RPMI8226 (cell line): ENCODE results near the gene CFAP61.

Experiments used
- DNase-seq: peaks from one replicate; pipeline ENCODE4 v3.0.0-alpha.2; 2015

Gene CFAP61

DNA sequence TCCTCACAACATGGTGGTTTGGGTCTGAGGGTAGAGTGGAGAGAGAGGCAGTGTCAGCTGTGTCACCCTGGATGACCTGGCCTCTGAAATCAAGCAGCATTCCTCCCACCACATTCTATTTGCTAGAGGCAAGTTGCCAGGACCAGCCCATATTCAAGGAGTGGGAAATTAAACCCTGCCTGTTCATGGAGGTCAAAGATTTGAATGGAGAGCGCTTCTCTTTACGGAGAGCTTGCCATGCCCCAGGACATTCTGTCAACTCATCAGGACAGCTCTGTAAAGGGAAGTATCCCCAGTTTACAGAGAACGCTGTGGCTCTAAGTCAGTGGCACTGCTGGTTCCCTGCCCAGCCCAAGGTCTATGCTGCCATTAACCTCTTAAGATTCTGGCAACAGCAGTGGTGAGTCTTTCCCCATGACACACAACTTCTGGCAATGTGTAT is 225.6 kb downstream of the CFAP61 start:
- no peak for DNase-seq

GRCh38 chr20:20286061-20286460 is 233.7 kb downstream of the CFAP61 start:
- DNase-seq = no peak

DNA sequence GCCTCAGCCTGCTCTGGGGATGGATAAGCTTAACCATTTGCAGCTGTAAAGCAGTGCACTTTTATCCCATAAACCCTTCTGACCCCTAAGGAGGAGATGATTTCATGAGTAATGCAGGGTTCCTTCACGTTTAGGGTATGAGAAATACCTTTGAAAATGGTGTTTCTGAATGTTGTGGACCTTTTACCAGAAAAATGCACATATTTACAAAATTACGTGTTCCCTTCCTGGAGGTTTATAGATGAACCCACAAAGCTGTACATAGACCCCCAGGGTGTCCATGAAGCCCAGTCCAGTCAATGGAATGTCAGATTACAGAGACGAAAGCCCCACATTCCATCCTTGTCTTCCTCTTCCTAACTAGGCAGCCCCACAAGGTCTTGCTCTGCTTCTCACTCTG is 237.0 kb downstream of the CFAP61 start:
- no peak for DNase-seq

GRCh38 chr20:20292472-20292871 is 240.1 kb downstream of the CFAP61 start:
- peak; percentile 26 for DNase-seq

- DNase-seq = no peak
Observed at GRCh38 chr20:20293141-20293540, 240.8 kb downstream of the CFAP61 start.

- DNase-seq = no peak
Observed at GRCh38 chr20:20293691-20294385, 241.5 kb downstream of the CFAP61 start.

DNA sequence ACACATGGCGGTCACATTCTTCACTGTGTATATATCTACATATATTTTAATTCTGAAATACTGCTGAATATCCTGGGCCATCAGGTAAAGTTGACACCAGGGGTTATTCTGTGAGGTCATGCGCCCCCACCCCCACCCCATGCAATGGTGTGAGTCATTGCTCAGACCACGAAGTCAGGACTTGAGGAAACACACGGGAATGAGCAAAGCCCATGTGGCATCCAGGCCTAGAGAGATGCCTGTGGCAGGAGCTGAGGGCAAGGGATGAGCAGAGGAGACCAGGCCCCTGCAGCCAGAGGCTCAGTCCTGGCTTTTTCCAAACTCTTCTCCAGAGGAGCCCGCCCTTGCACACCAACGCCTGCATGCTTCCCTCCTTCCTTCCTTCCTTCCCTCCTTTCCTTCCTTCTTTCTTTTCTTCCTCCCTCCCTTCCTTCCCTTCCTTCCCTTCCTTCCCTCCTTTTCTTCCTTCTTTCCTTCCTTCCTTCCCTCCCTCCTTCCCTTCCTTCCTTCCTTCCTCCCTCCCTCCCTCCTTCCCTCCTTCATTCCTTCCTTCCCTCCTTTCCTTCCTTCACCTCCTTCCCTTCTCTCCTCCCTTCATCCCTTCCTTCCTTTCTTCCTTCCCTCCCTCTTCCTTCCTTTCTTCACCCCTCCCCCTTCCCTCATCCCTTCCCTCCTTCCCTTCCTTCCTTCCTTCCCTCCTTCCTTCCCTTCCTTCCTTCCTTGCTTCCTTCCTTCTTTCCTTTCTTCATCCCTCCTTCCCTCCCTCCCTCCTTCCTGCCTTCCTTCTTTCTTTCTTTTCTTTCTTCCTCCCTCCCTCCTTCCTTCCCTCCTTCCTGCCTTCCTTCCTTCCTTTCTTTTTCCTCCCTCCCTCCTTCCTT is 243.5 kb downstream of the CFAP61 start:
- DNase-seq = no peak

DNA sequence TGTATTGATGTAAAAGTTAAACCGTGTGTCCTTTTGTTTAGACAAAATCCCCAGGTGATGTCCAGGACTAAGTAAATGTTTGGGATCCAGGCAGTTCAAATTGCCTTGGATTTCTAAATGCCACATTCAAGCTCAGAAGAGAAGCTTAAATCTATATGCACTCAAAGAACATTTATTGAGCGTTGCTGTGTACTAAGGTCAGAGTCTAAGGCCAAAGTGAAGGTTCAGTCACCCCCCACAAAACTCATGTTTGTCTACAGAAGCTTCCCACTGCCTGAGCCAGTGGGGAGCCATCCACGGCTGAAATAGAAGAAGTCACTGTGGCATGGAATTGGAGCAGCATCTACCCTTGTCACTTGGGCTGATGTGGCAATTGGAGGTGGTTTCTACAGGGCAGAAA is 244.8 kb downstream of the CFAP61 start:
- DNase-seq = no peak

GRCh38 chr20:20297752-20298151 is 245.4 kb downstream of the CFAP61 start:
- DNase-seq = no peak

DNA sequence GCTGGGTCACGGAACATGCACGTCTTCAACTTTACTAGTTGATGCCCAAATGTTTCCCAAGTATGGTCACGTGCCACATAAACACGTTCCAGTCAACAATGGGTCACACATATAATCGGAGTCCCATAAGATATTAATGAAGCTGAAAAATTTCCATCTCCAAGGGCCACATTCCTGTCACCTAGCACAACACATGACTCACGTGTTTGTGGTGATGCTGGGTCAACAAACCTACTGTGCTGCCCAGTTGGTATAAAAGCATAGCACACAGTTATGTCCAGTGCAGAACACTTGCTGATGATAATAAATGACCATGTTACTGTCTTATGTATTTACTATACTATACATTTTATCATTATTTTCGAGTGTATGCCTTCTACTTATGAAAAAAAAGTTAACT is 247.6 kb downstream of the CFAP61 start:
- DNase-seq = no peak

- no peak for DNase-seq
Observed at GRCh38 chr20:20303320-20303719, 251.0 kb downstream of the CFAP61 start.

DNA sequence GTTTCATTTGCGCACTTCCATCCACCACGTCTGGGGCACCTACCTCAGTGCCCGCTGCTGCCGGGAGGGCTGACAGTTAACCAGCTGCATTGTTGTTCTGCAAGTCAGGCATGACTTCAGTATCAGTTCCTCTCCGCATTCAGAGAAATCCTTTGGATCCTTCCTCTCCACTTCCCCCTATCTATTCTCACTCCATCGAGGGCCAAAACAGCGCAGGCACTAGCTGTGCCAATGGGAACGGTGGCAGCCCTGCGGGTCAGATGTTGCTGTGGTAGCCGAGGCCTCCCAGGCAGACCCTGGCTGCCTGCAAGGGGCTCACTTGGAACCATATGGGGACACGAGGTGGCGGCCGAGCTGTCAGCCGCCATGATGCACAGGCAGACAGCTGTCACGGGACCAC is 251.4 kb downstream of the CFAP61 start:
- DNase-seq = no peak

DNA sequence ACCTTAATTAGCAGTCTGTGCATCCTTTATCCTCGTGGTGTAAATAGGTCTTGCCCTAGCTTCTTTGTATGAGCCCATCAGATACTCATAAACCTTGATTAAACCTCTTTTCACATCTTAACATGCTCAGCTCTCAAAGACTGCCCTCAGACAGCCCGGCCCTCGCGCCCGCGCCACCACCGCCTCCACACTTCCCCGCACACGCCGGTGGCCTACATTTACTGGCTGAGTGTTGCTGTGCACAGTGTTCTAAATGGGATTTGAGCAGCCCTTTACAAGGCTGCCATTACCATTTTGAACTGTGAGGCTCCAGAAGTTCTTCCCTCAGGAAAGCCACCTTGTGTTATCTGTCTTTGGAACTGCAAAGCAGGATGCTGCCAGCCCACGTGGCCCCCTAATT is 252.6 kb downstream of the CFAP61 start:
- no peak for DNase-seq

DNA sequence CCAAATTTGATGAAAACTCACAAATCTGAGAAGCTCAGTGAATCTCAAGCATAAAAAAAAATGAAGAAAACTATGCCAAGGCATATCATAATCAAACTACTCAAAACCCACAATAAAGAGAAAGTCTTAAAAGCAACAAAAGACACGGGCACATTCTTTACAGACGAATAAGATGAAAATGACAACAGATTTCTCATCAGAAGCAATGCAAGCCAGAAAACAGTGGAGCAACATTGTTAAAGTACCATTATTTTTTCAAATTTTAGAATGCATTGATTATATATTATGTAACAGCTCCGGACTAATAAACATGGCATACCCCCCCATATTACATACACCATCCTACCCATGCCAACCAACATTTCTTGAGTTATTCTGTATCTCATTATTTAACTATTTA is 260.2 kb downstream of the CFAP61 start:
- no peak for DNase-seq

DNA sequence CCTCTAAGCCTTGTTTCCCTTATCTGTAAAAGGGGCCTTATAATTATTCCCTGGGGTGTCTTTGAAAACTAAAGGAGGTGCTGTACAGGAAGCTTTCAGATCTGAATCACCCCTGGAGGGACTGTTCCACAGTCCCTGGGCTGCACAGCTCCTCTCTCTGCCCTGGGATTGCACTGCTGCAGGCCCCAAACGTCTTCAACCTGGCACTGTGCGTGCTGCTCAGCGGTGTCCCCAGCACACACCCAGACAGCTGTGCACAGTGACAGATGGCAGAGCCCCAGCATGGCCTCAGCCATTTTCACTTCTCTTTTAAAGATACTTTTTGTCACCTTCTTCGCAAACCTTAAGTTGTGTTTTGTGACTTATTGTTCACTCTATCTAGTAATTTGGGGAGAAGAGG is 264.9 kb downstream of the CFAP61 start:
- peak; percentile 76 for DNase-seq

DNA sequence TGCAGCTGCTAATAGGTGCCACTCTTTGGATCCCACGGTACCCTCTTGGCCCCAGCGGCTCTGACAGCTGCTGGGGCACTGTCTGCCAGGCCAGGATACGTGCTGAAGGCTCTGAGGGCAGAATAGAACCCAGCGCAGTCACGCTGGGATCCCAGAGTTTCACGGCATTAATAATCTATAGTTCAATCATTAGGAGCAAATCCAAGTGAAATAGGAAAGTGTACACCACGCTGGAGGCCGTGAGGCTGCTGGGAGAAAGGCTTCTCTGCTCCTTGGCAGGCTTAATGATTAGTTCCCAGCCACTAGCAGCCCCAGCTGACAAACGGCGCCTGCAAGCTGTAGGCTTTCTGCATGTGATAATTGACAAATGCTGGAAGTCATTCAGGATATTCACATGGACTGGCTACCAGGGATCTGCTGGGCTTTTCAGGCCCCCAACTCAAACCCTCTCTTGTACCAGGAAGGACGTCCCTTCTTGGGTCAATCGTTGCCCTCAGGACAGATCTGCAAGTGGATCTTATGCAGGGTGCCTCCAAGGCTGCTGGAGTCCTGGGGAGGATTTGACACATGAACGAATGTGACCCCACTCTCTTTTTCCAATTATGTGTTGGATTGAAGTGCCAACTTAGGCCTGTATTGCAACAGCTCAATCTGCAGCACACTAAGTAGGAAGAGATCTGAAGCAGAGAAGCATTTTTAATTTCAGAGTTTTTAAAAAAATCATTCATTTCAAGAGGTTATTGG is 265.5 kb downstream of the CFAP61 start:
- no peak for DNase-seq

DNA sequence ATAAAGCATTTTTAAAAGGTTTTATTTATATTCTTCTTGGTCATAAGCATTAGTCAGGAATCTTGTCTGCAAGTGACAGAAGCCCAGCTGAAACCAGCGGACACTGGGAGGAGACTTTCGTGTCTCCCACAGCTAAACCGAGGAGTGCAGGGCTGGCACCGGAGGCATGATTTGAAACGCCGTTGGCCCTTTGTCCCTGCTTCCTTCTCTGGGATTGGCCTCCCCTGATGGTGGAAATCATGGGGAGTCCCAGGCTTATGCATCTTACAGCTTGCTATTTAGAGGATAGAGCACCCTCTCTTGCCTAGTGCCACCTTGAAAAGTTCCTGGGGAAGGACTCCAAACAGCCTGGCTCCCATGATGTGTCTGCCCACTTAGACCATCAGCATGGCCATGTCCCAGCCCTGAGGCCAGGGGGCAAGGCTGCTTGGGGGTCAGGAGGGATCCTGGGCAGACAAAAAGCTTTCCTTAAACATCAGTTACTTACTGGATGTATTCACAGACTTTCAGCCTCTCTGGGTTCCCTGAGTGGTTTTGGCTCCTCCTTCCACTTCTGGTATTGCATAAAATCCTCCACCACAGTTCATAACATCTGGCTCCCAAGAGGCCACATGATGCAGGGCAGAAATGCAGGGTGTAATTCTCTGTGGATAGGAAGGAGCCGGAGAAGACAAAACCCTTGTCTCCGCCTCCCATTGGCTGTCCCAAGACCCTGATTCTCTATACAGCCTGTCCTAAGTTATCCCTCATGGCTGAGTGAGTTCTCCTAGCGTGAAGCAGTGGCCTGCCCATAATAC is 266.2 kb downstream of the CFAP61 start:
- no peak for DNase-seq

DNA sequence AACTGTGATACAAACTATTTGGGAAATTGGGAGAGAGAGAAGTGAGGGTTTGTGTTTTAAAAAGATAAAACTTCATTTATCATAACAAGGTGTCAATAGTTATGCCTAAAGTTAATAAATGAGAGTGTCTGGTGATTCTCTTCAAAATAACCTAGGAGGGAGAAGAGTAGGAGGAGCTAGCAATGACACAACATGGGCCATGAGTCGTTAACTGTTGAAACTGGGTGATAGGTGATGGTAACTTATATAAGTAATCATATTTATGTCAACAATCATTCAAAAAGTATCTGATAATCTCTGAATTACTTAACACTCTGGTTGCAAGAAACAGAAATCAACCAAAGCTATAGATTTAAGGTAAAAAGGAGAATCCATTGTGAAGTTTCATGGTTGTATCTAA is 268.8 kb downstream of the CFAP61 start:
- DNase-seq = no peak

GRCh38 chr20:20321917-20322316 is 269.6 kb downstream of the CFAP61 start:
- DNase-seq = no peak

DNA sequence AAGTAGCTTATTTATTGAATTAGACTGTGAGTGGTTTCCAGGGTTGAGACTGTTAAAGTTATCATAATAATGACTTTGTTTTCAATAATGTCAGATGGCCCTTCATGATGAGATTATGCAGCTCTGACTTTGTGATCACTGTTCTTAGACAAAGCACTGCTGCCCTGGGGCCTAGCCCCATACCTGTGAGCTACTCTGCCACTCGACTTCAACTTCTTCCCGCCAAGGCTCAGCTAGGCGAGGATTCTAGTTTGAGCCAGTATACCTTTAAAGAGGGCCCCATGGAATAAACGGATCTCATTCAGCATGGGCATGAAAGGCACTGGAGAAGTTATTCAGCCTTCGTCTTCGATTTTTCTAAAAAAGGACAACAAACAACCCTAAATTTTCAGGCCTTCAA is 270.6 kb downstream of the CFAP61 start:
- DNase-seq = no peak

GRCh38 chr20:20327746-20328145 is 275.4 kb downstream of the CFAP61 start:
- peak; percentile 13 for DNase-seq

- DNase-seq = no peak
Observed at GRCh38 chr20:20329564-20329963, 277.2 kb downstream of the CFAP61 start.

- no peak for DNase-seq
Observed at GRCh38 chr20:20331156-20331555, 278.8 kb downstream of the CFAP61 start.
